CD4-positive, alpha-beta T cell treated with Interleukin-1 beta for 1 hour (primary cell): ENCODE data around the gene SLC34A1.
"Not testable (repeated sequence)": the region's sequence is repeated elsewhere in the genome, so short reads cannot be mapped to it uniquely, and the experiment has no call there.

Experiments used
- DNase-seq, 2 donors: peaks; one replicate each; pipeline ENCODE4 v3.0.0-alpha.2; 2020 to 2022

The SLC34A1 gene

GRCh38 chr5:177369645-177370440 is 14.4 kb upstream of the SLC34A1 start:
- no peak for DNase-seq

GRCh38 chr5:177370488-177371119 is 13.6 kb upstream of the SLC34A1 start:
- DNase-seq: peak; percentile 59 to 77

GRCh38 chr5:177371120-177372033 is 12.9 kb upstream of the SLC34A1 start:
- DNase-seq: no peak

- peak in 1 of 2 donors; percentile 35 for DNase-seq
Observed at GRCh38 chr5:177372034-177372896, 12.0 kb upstream of the SLC34A1 start.

- no peak for DNase-seq
Observed at GRCh38 chr5:177372910-177373309, 11.3 kb upstream of the SLC34A1 start.

GRCh38 chr5:177373806-177374205 is 10.4 kb upstream of the SLC34A1 start:
- no peak for DNase-seq

- DNase-seq: no peak
Observed at GRCh38 chr5:177374211-177374610, 10.0 kb upstream of the SLC34A1 start.

- DNase-seq: not testable (repeated sequence)
Observed at GRCh38 chr5:177375516-177375915, 8.7 kb upstream of the SLC34A1 start.

GRCh38 chr5:177376107-177376506 is 8.1 kb upstream of the SLC34A1 start:
- no peak for DNase-seq

GRCh38 chr5:177377851-177378776 is 6.1 kb upstream of the SLC34A1 start:
- DNase-seq: no peak

GRCh38 chr5:177378884-177379883 is 5.0 kb upstream of the SLC34A1 start:
- no peak for DNase-seq

- DNase-seq: no peak
Observed at GRCh38 chr5:177380805-177381126, 3.5 kb upstream of the SLC34A1 start.

- DNase-seq: peak in 1 of 2 donors; percentile 34
Observed at GRCh38 chr5:177382423-177383029, 1.7 kb upstream of the SLC34A1 start.

- no peak for DNase-seq
Observed at GRCh38 chr5:177383181-177383580, 1.1 kb upstream of the SLC34A1 start.

GRCh38 chr5:177385720-177386119 is 1.5 kb downstream of the SLC34A1 start:
- DNase-seq: no peak

GRCh38 chr5:177386542-177386941 is 2.3 kb downstream of the SLC34A1 start:
- no peak for DNase-seq

GRCh38 chr5:177387405-177387804 is 3.2 kb downstream of the SLC34A1 start:
- DNase-seq: no peak

GRCh38 chr5:177388521-177389052 is 4.4 kb downstream of the SLC34A1 start:
- DNase-seq: no peak
